Upper lobe of left lung (tissue), 4 donors: ENCODE measurements around the gene LRP8.

Experiments
- EP300 ChIP-seq, 4 donors: sonication (generic); formaldehyde crosslinking; IDR thresholded peaks; one replicate each; pipeline ENCODE4 v1.5.1; 2017; ENCODE audit warnings: antibody characterized with exemption in 4 of 4, control low read depth in 2 of 4
- POLR2A ChIP-seq, 4 donors: fragments of 450-650 bp; IDR thresholded peaks; one replicate each; pipeline ENCODE4 v1.5.1; 2016 to 2017; ENCODE audit warnings: antibody characterized with exemption in 4 of 4, mild to moderate bottlenecking in 2 of 4
- TF ChIP-seq, protein P1 (sequence below), 6 experiments: fragments of 450-650 bp in 4 of 6; fragments of 200-600 bp in 2 of 6; sonication (generic) in 2 of 6; IDR thresholded peaks; one replicate each; pipeline ENCODE4 v1.5.1; 2016 to 2019; ENCODE audit warnings: antibody characterized with exemption in 6 of 6

DNA sequence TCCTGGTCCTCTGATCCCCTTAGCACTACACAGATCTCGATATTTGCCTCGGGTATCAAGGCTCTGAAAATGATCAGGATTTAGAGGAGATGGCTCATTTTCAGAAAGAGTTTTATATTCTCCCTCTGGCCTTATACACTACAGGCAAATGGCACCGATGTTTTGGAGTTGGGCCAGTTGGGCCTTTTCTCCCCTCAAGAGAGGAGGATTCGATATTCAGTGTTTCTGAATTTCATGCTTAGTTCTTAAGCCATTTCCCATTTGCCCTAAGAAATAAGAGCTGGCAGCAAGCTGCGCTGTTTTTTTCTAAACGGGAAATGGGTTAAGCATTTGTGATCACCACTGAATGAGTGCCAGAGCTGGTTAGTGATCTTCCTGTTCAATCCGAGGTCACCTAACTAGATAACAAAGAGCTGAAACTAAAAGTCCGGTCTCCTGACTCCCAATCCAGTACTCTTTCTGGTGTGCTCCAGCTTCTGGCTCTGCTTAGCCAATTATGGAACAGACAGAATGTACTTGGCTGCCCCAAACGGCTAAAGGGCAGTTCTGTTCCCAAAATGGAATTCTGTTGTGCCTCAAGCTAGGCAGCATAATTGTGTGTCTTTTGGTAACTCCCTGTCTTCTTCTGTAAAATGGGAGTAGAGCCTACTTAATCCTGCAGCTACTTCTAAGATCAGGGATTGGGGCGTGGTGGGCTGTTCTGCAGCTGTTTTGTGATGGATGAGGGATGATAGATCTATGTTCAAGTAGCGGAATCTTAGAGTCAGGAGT is 132.4 kb downstream of the LRP8 start:
- TF ChIP-seq POLR2A (IDR thresholded peaks at IDR 0.05) (no peak), EP300 (IDR thresholded peaks at IDR 0.05) (no peak)
- TF ChIP-seq, protein P1, sequence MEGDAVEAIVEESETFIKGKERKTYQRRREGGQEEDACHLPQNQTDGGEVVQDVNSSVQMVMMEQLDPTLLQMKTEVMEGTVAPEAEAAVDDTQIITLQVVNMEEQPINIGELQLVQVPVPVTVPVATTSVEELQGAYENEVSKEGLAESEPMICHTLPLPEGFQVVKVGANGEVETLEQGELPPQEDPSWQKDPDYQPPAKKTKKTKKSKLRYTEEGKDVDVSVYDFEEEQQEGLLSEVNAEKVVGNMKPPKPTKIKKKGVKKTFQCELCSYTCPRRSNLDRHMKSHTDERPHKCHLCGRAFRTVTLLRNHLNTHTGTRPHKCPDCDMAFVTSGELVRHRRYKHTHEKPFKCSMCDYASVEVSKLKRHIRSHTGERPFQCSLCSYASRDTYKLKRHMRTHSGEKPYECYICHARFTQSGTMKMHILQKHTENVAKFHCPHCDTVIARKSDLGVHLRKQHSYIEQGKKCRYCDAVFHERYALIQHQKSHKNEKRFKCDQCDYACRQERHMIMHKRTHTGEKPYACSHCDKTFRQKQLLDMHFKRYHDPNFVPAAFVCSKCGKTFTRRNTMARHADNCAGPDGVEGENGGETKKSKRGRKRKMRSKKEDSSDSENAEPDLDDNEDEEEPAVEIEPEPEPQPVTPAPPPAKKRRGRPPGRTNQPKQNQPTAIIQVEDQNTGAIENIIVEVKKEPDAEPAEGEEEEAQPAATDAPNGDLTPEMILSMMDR (IDR thresholded peaks at IDR 0.05), result no peak
